NCI-H2171 treated with DMSO at 0.1 percent for 48 hours (cell line): ENCODE measurements around the gene MYH9.
A peak's percentile ranks its signal among the peaks of the same experiment; 100 is the strongest.

Experiments used
- DNase-seq: peaks from one replicate; lab custom pipeline; 2025; lab: John Stamatoyannopoulos, UW

The MYH9 gene

DNA sequence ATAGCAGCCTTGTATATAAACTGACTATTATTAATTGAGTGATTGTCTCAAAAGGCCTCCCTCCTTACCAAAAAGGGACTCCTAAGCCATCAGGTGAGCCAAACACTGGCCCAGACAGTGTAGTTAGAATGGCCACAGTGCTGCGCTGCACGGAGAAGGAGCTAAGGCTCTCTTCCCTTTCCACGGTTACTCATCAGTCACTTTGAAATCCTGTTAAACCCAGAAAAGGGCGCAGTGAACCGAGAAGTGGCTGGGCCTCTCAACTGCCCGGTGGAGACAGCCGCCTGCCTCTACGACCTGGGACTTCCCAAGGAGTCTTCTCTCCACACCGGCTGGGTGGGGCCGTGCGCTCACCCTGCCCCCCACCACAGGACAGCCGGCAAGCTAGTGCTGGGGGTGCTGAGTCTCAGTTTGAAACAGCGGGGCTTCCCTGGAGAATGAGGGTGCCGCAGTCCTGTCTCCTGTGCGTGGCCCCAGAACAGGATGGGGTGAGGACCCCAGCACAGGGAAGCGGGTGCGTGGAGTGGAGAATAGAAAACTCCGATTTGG lies 1.3 kb downstream of the MYH9 start:
- DNase-seq, result peak; percentile 61

DNA sequence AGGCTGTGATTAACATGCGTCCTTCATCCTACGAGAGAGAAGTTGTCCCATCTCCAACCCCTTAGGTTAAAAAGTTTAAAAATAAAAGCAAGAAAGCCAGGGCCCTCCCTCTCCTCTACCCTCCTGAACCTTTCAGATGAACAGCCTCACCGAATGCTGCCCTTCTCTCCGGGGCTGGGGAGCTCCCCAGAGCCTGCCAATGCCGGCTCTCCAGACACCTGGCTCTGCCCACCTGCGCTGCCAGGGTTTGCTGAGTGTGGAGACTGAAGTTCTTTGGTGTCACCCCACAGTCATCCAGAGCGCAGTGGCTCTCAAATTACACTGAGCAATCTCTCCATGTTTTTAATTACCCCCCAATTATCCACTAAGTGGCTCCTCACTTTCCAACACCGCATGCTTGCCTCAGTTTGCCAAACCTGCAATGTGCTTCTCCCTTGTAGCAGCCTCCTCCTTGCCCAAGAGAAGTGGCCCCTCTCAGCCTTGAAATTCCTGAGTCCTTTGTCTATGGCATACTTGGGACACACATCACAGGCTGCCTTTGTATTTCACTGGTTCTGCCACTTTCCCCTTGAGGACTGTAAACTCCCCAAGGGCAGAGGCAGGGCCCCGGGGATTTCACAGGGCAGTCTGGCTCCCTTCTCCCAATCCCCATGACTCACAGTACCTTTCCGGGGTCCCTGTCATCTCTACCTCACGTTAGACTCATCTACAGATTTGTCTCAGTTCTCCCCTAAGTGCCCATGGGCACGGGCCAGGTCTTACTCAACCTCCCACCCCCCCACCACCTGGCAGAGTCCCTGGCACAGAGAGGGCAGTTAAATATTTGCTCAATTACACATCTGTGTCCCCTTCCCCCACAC lies 2.0 kb downstream of the MYH9 start:
- peak; percentile 93 for DNase-seq

DNA sequence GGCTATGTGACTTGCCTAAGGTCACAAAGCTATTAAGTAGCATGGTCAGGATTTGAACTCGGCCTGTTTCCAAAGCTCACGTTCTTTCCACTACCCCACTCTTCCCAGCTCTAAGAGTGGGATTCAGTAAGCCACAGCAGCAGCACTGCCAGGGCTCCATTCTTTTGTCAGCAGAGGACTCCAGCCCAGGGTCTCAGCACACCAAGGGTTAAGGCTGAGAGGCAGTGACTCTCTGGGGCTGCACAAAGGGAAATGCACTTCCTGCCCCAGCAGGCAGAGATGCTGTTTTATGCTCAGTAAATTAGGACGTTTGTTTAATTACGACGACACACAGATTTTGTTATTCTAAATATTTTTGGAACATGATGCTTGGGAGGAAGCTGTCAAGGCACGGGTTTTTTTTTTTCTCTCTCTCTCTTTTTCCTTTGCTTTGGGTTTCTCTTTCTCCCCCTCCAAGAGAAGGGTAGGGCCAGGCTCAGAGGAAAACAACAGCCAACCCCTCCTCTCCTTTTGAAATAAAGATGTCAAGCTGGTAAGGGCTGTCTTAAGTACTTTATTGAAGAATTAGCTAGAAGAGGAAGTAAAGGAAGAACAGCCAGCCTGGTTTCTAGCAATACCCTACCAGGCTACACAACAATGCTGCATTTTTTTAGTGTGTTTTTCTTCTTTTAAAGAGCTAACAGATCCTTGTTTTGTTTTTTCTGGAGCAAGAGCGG lies 2.8 kb downstream of the MYH9 start:
- peak; percentile 32 for DNase-seq

DNA sequence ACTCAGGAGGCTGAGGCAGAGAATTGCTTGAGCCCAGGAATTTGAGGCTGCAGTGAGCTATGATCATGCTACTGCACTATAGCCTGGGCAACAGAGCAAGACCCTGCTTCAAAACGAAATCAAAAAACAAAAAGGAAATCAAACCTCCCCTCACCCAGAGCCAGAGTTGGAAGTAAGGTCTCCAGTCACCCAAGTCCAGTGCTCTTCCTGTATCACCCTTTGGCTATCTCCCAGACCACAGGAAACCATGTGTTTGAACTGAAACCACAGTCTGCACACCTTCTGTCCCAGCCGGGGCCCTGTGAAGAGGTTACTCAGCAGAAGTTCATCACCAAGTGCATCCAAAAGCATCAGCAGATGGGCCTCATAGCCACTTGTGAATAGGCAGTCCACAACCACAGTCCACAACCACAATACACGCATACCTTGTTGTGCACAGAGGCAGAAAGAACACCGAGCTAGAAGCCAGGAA lies 4.6 kb downstream of the MYH9 start:
- DNase-seq, result no peak

DNA sequence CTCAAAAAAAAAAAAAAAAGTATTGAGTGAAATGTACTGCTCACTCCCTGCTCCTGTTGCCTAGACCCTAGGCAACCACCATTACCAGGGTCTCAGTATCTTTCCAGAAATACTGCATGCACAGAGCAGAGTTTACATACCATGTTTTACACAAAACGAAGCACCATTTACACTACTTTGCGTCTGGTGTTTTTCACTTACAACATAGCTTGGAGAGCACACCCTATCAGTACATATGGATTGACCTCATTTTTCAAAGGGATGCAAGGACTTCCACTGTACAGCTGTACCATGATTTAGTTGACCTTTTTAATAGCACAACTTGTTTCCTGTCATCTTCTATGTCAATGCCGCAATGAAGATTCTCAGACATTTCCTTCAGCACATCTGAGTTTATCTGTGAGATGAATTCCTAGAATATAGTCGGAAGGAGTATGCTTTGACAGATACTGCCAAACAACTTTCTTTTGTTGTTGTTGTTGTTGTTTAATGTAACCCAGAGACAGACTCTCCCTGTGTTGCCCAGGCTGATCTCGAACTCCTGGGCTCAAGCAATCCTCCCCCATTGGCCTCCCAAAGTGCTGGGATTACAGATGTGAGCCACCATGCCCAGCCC lies 6.1 kb downstream of the MYH9 start:
- DNase-seq, result no peak

DNA sequence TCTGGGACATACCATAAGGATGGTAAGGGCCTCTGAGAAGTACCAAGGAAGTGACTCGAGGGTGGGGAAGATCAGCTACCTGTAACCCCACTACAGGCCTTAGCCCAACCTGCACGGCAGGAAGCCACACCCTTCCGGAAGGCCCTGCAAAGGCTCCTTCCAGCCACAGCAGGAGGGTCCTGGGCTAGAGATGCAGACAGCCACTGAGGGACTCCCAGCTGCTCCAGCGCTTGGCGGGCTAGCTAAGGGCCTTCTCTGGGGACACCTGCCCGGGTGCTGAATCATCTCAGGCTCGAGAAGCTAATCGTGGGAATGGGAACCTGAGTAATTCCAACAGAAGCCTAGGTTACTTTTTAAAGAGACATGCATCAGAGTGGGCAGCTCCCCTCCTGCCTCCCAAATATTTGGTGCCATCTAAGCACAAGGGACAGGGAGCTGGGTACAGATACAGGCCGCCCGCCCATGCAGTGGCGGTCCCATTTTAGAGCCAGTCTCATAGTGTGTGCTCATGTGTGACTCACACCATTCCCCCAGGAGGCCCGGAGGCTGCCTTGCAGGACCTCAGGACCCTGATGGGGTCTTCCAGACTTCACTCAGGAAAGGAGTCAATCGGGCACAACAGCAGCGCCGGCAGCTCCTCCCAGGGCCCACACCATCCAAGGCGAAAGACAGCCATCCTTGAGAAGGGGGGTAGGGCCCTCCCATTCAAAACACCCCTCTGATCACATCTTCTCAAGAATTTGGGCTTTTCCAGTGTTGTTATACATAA lies 8.0 kb downstream of the MYH9 start:
- DNase-seq, result no peak

DNA sequence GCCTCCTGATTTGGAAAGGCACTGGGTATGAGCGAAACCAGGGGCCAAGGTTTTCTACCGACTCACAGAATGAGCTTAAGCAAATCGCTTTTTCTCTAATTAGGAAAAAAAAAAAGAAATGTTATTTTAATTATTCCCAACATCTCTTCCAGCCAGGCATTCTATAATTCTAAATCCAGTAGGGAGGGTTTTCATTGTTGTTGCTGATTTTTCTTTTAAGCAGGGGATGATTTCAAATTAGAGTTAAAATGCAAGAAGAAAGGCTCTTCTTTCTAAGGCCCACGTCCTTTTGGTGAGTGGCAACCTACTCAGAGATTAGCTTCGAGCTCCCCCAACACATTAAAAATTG lies 8.9 kb downstream of the MYH9 start:
- no peak for DNase-seq

DNA sequence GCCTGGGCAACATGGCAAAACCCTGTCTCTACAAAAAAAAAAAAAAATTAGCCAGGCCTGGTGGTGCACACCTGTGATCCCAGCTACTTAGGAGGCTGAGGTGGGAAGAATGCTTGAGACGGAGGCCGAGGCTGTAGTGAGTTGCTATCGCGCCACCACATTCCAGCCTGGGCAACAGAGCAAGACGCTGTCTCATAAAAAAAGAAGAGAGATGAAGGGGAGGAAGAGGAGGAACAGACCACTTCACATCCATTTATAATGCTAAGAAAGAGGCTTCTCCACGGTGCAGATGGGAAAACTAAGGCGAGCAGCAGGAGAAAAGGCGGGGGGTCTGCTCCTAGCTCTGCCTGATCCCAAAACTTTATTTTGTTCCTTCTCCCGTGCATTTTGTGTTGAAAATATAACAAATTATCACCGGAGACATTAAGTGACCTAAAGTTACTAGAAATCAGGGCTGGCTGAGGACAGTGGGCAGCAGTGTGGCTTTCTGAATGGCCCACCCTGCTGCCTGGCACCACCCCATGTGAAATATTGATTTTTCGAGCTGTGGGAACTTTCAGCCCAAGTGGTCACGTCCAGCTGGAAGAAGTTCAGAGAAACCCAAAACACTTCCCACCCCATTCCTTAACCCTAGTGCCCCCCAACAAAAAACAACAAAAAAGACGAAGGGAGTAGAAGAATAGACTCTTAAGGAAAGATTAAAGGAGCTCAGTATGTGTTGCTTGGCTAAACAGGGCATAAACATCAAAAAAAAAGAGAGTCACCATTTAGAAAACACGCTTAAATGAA lies 9.5 kb downstream of the MYH9 start:
- DNase-seq, result no peak

DNA sequence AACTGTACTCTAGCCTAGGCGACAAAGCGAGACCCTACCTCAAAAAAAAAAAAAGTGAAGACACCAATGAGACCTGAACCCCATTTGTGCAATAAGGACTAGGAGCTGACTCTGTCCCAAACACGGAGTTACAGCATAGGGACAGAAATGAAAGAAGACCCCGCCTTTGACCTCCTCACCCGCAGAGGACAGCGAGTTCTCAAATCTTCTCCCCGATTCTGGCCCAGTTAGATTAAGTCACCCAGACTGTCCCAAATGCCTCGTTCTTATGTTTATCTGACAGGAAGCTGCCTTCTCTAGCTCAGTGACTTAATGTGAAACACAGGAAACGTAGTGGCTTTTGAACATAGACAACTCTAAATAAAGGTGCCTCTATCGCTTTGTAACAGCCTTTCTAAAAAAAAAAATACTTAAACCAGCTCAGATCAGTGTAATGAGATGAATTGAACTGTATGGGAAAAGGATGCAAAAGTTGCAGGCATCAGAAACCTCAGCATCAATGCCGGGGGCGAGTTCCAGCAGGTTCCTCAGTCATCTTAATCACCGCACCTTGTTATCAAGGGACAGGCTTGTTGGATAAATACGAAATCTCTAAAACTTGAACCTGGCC lies 10.6 kb downstream of the MYH9 start:
- DNase-seq, result no peak

DNA sequence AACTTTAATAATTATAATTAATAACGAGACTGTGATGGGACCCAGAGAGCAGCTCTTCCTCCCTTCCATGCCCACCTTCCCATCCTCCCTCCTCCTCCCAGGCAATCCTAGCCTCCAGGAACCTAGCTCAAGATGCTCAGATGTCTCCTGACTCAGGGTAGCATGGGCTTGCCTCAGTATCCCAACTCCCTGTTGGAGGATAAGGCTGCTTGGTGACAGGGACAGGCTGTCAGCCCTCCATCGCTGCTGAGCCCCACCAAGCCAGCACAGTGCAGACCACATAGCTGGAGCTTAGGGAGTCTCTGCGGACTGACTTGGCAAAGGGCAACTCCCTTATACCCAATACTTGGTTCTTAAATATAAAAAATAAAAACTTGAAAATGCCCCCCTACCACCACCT lies 11.5 kb downstream of the MYH9 start:
- no peak for DNase-seq

DNA sequence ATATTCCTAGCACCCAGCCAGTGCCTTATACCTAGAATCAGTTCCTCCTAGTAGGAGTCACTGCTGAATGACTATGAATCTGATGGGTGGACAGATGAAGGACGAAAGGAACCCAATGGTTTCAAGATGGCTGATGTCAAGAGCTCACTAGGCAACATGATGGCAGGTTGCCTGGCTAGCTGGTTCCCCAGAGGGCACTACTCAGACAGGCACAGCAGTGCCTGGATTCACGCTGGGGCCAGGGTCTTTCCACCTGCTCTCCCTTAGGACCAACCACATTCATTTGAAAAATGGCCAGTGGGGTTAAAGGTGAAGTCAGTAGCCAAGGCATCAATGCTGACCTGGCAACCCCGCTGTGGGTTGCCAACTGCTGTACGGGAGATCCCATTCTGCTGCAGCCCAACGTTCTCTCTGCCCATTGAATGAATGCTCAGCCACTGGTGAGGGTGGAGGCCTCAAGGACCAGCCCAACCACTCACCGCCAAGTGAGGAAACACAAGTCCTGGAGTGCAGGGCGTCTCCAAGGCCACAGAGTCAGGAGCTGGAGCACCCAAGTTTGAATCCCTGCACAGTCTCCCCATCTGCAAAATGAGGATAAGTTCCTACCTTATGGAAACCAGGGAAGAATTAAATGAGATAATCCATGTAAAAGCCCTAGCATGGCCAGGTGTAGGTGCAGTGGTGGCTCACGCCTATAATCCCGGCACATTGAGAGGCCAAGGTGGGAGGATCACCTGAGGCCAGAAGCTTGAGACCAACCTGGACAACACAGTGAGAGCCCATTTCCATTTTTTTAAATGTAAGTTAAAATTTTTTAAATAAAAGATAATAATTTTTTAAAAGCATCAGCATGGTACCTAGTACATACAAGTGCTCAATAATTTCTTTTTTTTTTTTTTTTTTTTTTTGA lies 12.4 kb downstream of the MYH9 start:
- DNase-seq, result no peak

DNA sequence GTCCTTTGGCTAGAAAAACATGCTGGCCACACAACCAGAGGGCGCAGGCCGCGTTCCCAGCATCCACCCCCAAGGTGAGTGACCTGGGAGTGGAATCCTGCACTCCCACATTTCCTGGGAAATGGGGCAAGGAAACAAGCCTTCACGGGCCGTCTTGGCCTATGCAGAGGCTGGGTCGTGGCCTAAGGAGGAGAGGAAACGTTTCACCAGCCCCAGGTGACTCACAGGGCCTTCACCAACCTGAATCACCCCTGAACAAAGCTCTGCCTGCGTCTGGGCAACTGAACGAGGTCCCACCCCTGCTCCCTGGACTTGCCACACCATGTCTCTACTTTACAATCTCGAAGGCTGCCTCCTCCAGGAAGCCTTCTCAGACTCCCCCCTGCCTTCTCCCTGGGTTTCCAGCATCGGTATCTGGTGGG lies 13.2 kb downstream of the MYH9 start:
- no peak for DNase-seq

DNA sequence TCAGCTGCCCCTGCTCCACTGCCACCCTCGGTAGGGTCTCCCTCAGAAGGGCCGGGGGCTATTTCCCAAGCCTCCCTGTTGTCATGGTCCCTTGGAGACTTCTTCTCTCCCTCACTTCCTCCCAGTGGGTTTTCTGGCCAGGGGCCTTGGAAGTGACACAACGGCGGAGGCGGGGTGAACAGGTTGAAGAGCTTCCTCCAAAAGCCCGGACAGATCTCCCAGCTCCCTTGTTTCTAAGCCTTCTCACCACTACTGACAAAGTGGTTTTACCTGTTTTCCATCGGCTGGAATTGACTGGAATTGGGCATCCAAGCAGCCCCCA lies 14.5 kb downstream of the MYH9 start:
- DNase-seq, result no peak

DNA sequence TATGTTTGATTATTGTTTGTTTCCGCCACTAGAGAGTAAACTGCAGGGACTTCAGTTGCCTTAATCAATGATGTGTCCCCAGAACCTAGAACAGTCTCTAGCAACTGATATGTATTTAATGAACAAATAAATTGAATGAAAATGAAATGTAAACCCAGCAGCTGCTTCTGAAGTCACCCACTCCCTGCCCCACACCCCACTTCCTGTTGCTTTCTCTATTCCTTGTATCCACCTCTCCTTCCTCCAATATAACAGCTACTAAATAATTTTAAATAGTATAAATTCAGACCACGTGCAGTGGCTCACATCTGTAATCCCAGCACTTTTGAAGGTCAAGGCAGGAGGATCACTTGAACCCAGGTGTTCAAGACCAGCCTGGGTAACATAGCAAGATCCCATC lies 15.8 kb downstream of the MYH9 start:
- no peak for DNase-seq

DNA sequence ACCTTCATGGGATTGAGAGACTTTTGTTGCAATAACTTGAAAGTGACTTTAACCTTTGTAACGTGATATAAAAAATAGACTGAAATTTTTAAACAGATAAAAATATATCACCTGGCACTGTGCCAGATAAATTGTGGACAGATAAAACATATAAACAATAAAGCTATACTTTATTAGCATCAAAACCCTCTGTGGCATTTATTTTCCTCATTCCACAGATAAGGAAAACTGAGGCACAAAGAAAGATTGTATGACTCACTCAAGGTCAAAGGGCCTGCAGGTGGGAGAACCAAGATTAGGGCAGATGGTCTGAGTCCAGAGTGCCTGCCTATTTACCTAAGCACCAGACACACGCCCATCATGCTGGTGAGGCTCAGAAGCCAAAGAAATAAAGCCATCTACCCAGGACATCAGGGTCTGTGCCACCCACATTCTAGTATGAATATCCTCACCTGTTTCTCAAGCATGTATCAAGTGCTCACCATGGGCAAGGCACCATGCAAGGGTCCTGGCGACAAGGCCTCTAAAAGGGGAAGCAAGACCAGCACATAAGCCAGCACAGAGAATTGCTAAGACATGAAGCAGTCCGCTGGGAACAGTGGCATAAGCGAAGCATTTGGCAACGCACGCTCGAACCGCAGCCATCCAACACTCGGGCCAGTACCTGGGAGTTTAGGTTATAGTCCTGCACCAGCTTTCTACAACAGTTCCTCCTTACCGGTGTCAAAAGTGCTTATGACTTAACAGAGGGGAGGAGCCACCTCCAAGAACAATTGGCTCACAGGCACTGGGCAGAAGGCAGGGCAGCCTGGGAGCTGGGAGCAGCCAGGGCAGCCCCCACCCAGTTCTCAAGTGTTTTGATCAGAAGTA lies 17.6 kb downstream of the MYH9 start:
- peak; percentile 70 for DNase-seq

DNA sequence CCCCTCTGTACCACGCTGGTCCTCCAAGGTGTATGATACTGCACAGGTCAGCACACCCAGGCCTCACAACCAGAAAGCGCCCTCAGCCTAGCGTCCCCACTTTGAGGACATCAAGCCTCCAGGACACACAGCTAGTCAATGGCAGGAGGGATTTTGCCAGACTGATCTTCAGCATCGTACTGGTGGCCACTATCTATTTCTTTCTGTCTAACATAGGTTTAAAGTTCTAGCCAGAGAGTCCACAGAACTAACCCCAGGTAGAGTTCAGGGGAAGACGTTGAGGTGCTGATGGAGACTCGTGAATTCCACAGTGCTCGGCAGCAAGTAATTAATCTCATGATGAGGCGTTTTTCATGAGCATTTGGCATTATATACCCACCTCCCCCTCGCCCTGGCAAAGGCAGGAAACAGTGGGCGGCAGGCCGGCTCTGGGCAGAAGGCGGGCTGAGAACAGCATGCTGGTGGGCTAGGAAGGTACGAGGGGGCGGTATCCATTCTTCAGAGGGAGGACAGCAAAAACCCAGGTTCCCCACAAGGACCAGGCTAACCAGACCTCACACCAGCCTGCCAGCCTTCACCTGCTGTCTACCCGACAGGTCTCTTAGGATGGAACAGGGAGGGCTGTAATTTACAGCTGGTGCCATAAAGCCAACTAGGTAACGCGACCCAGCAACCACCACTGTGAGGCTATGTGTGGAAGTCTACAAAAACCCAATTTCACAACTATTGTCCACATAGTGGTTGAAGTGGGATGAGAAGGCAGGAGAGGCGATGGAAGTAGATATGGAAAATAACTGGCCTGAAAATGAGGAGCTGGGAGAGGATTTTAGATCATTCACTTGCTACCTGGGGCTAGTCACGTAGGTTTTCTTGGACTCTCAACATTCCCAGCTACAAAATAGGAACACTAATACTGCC lies 18.5 kb downstream of the MYH9 start:
- peak; percentile 20 for DNase-seq

DNA sequence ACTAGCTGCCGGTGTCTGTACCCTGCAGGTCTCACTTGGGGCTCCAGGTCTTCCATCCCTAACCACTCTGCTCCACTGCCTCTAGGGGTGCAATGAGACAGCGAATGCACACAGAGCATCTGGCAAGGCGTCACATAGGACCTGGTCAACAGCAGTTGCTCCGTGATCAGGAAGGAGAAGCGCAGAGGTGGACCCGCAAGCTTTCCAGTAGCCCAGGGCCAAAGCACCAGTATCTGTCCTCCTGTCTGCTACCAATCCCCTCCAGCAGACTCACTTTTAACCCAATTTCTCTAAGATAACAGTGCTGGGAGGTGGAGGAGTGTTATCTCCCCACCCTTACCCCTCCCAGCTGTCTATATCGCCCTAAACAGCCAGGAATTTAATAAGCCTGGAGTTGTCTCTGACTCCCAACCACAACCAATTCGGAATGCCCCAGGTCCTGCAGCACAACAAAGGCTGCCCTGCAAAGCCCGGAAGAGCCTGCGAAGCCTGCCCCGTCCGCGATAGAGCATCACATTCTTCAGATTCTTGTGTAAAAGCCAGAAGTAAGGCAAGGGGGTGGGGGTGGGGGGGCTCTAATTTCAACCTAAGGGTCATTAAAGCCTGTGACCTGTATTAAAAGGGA lies 19.3 kb downstream of the MYH9 start:
- DNase-seq, result no peak
